Tibial nerve (tissue), 4 donors: ENCODE data around the gene HECW1. TPM values are rescaled to one million over a fixed set of nuclear protein-coding genes. Genes with fewer than 3 reads are reported as not detected.

Source experiments
- DNase-seq, 2 donors: peaks; one replicate each; pipeline ENCODE4 v3.0.0-alpha.2; 2019; ENCODE audit warnings: low spot score in 2 of 2
- H3K27ac ChIP-seq, 4 donors: fragments of 200-600 bp; sonication (generic) in 3 of 4; one replicate each; pipeline ENCODE4 v1.5.1; 2017 to 2019; ENCODE audit warnings: mild to moderate bottlenecking in 1 of 4
- H3K27me3 ChIP-seq, 2 donors: fragments of 200-600 bp; sonication (generic) in 1 of 2; one replicate each; pipeline versions ENCODE4 v1.5.1 to v1.6.0; 2017 to 2019
- H3K36me3 ChIP-seq, 3 donors: fragments of 200-600 bp; sonication (generic); one replicate each; pipeline ENCODE4 v1.5.1; 2018 to 2019
- H3K4me1 ChIP-seq, 4 donors: fragments of 200-600 bp; sonication (generic) in 3 of 4; one replicate each; pipeline ENCODE4 v1.5.1; 2017 to 2019
- H3K4me3 ChIP-seq, 4 donors: fragments of 200-600 bp; sonication (generic) in 3 of 4; one replicate each; pipeline ENCODE4 v1.5.1; 2017 to 2019; ENCODE audit warnings: mild to moderate bottlenecking in 1 of 4, moderate library complexity in 1 of 4
- H3K9me3 ChIP-seq, 4 donors: fragments of 200-600 bp; sonication (generic) in 3 of 4; one replicate each; pipeline ENCODE4 v1.5.1; 2017 to 2019
- CTCF ChIP-seq, 5 experiments: fragments of 200-600 bp in 3 of 5; fragments of 450-650 bp in 2 of 5; sonication (generic) in 3 of 5; IDR thresholded peaks; one replicate each; pipeline ENCODE4 v1.5.1; 2016 to 2019; ENCODE audit warnings: antibody characterized with exemption in 5 of 5, mild to moderate bottlenecking in 3 of 5, moderate library complexity in 2 of 5
- EP300 ChIP-seq, 2 donors: sonication (generic); formaldehyde crosslinking; IDR thresholded peaks; one replicate each; pipeline ENCODE4 v1.6.1; 2017; ENCODE audit warnings: antibody characterized with exemption in 2 of 2, mild to moderate bottlenecking in 1 of 2
- POLR2A ChIP-seq, 2 donors: fragments of 450-650 bp; IDR thresholded peaks; one replicate each; pipeline ENCODE4 v1.6.1; 2017; ENCODE audit warnings: antibody characterized with exemption in 2 of 2, mild to moderate bottlenecking in 2 of 2, moderate library complexity in 2 of 2
- WGBS, 2 donors: methylation state at CpG; one replicate each; pipeline ENCODE4 v1.1.5; 2018; 5-methylcytosine and 5-hydroxymethylcytosine counted together
- total RNA-seq, 4 donors: library from RNA; depleted of rRNA; stranded (reverse); fragments of >200 nt; gene quantifications; one replicate each; pipeline ENCODE4 v1.1.0, GENCODE V29; 2016

HECW1 gene
- total RNA-seq, 4 donors from 2014 or later, result 3.6 to 10.9 (median 6.5) TPM

GRCh38 chr7:43077285-43077684 lies 35.2 kb upstream of the HECW1 start:
- Histone ChIP-seq H3K4me1 (no peaks in the 10 kb centered on the region), H3K36me3 (no peaks in the 10 kb centered on the region), H3K4me3 (no peak overlapping the region), H3K27me3 (no peaks in the 10 kb centered on the region), H3K9me3 (no peaks in the 10 kb centered on the region), H3K27ac (no peak overlapping the region)
- no peak for TF ChIP-seq POLR2A (IDR thresholded peaks at IDR 0.05)
- no peak for TF ChIP-seq EP300 (IDR thresholded peaks at IDR 0.05)
- no peak for TF ChIP-seq CTCF (IDR thresholded peaks at IDR 0.05)
- DNase-seq, result no peak
- 76 to 78% methylated on average over 9 of the region's 9 CpGs for WGBS, 2 donors

DNA sequence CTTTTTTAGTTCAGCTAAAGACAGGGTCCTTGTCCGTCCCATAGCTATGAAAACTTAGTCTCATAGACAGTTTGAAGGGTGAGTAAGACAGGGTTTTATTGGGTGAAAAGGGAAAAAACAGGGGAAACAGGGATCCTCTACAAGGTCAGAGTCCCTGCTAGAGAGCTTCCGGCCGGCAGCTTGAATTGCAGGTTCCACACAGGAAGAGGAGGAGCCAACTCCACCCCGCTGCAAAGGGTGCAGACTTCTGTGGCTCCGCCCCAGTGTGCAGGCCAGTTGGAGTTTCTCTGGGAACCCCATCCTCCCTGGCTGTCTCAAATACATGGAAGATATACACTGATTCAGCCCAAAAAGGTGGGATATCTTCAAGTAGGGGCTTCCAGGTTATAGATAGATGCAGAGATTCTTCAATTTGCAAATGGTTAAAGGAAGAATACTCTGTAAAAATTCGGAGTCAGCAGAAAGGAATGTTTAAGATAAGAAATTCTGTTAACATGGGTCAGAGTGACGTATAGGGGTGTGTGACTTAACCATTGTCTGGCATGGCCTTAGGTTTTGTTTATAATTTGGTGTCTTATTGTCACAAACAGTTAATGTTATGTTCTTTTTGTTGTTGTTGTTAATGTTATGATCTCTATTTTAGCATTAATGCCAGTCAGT lies 34.6 kb upstream of the HECW1 start:
- no peaks in the 10 kb centered on the region for H3K36me3 ChIP-seq

DNA sequence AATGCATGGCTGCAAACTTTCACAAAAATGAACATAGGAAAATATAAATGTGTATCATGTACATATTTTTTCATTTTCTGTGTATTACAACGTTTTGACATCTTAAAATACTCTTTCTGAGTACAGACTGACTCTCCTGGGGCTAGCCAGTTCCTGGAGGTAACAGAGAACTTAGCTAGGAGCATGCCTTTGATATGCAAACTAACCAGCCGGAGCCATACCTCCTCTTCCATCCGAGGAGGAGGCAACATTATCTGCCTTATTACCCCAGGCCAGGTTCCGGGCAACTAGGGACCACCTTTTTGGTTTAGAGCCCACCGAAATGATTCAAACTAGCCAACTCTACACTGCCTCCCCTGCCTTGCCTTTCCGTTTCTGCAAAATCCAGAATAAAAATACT lies 33.7 kb upstream of the HECW1 start:
- Histone ChIP-seq H3K27me3 (no peaks in the 10 kb centered on the region), H3K27ac (no peak overlapping the region), H3K4me1 (no peaks in the 10 kb centered on the region), H3K9me3 (no peaks in the 10 kb centered on the region), H3K4me3 (no peak overlapping the region), H3K36me3 (no peaks in the 10 kb centered on the region)
- WGBS, 2 donors, result 62 to 64% methylated on average over 6 of the region's 6 CpGs
- TF ChIP-seq EP300 (IDR thresholded peaks at IDR 0.05) (no peak), POLR2A (IDR thresholded peaks at IDR 0.05) (no peak), CTCF (IDR thresholded peaks at IDR 0.05) (no peak)
- DNase-seq, result no peak

More for the DNA sequence above, 34.6 kb upstream of the HECW1 start:
- Histone ChIP-seq H3K9me3 (no peaks in the 10 kb centered on the region), H3K27ac (no peak overlapping the region), H3K27me3 (no peaks in the 10 kb centered on the region), H3K4me1 (no peaks in the 10 kb centered on the region), H3K4me3 (no peak overlapping the region)
- 60 to 64% methylated on average over 7 of the region's 7 CpGs for WGBS, 2 donors
- no peak for DNase-seq
- TF ChIP-seq EP300 (IDR thresholded peaks at IDR 0.05), result no peak
- no peak for TF ChIP-seq POLR2A (IDR thresholded peaks at IDR 0.05)
- TF ChIP-seq CTCF (IDR thresholded peaks at IDR 0.05), result no peak

GRCh38 chr7:43081603-43082002 lies 30.8 kb upstream of the HECW1 start:
- no peak for DNase-seq
- no peak overlapping the region for H3K27ac ChIP-seq
- TF ChIP-seq EP300 (IDR thresholded peaks at IDR 0.05) (no peak), CTCF (IDR thresholded peaks at IDR 0.05) (no peak), POLR2A (IDR thresholded peaks at IDR 0.05) (no peak)
- no peaks in the 10 kb centered on the region for H3K36me3 ChIP-seq
- H3K27me3 ChIP-seq, result no peaks in the 10 kb centered on the region
- H3K4me3 ChIP-seq, result no peak overlapping the region
- H3K4me1 ChIP-seq, result no peaks in the 10 kb centered on the region
- no peaks in the 10 kb centered on the region for H3K9me3 ChIP-seq
- 83 to 89% methylated on average over 4 of the region's 4 CpGs for WGBS, 2 donors

GRCh38 chr7:43083106-43083505 lies 29.3 kb upstream of the HECW1 start:
- Histone ChIP-seq H3K36me3 (no peaks in the 10 kb centered on the region), H3K4me3 (no peak overlapping the region), H3K27me3 (no peaks in the 10 kb centered on the region), H3K9me3 (no peaks in the 10 kb centered on the region), H3K27ac (no peak overlapping the region), H3K4me1 (no peaks in the 10 kb centered on the region)
- DNase-seq, result no peak
- TF ChIP-seq POLR2A (IDR thresholded peaks at IDR 0.05) (no peak), CTCF (IDR thresholded peaks at IDR 0.05) (no peak)
- WGBS, 2 donors, result 60 to 68% methylated on average over 2 of the region's 2 CpGs
